ENCODE data around the gene CARM1. TPM values are rescaled to one million over a fixed set of nuclear protein-coding genes. Genes with fewer than 3 reads are reported as not detected.

Gene CARM1
- total and polyA plus RNA-seq, 2 of the 13 experiments (the other 11 are each of a cell fraction or from before 2014, with no cell fraction given) = 27.6 to 55.8 TPM

DNA sequence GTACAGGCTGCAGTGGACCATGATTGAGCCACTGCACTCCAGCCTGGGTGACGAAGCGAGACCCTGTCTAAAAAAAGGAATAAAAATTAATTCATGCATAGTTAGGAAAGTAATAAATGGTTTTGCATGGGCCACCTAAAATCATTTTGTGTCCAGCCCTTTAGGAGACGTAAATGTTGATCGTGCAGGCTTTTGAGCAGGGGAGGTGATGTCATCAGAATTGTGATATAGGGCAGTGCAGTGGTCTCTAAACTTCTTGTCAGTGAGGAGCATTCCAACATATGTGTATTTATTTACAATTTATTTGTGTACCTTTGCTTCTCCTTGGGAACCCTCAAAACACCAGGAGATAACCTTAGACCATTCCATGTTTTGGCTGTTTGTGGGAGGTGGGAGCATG, 92.5 kb downstream of the CARM1 start:
- intact Hi-C loops (cut with micrococcal nuclease; ENCODE audit: unreplicated experiment) (no loop called here), in situ Hi-C loops (cut with HindIII; ENCODE audit: extremely low pct_ligation_motif_present, low pct_unique_long_range_greater_than_20kb) (no loop called here)
- Histone ChIP-seq H3K4me3 (replicated peaks in 1 of 3; ENCODE audit: insufficient read depth in 1 of 3, low read depth in 2 of 3, low read length in 3 of 3) (no peak overlapping the region), H3K27ac (ENCODE audit: extremely low read length, insufficient read depth, low read length) (no peak overlapping the region), H3K4me2 (ENCODE audit: low read depth, low read length) (no peak overlapping the region), H3K79me2 (ENCODE audit: insufficient read depth, low read length) (peaks cover 61% of the 10 kb centered on the region), H3K9me3 (ENCODE audit: low read length) (no peaks in the 10 kb centered on the region), H4K20me1 (ENCODE audit: insufficient read depth, low read length) (0 out of 2 replicates have a peak, but pooled peaks cover 2% of the 10 kb centered on the region), H3K36me3 (replicated peaks in 1 of 2; ENCODE audit: control insufficient read depth in 1 of 2, insufficient read depth in 2 of 2, low read length in 2 of 2) (peaks cover 0 to 6% of the 10 kb centered on the region in 2 experiments; a peak in 1 of 5 replicates), H2AFZ (ENCODE audit: low read length) (no peak overlapping the region), H3K9ac (ENCODE audit: insufficient read depth, low read depth, low read length) (0 out of 2 replicates have a peak overlapping the region, but pooled peaks have one; percentile 15), H3K4me1 (ENCODE audit: insufficient read depth, low read length) (peaks cover 43% of the 10 kb centered on the region), H3K27me3 (ENCODE audit: control insufficient read depth in 1 of 2, insufficient read depth in 2 of 2, low read length in 2 of 2) (no peaks in the 10 kb centered on the region)
- WGBS (ENCODE audit: low lambda C conversion rate) = 97% methylated on average over 4 of the region's 4 CpGs
- TF ChIP-seq ATF7 (IDR thresholded peaks at IDR 0.05) (peak; percentile 65), ATF7 (CRISPR knock-in tag; IDR thresholded peaks at IDR 0.05) (no peak), NR1H2 (CRISPR knock-in tag; IDR thresholded peaks at IDR 0.05; ENCODE audit: borderline replicate concordance, low read depth) (no peak)
- FAIRE-seq (no peak), ATAC-seq (no peak), DNase-seq (ENCODE audit: low spot score) (no peak)
- CTCF ChIA-PET (ENCODE audit: low intra/inter-chr PET ratio, low total read pairs) = no interaction called here
- POLR2A ChIA-PET = interaction anchor here (0.6 kb wide), 1 partner anchor 94 kb away, joined by 4 read pairs; no protein-coding TSS in a partner anchor
- no TSS peak for BruUV-seq (replicated peaks)

GRCh38 chr19:10964903-10965302, 93.5 kb downstream of the CARM1 start:
- WGBS (ENCODE audit: low lambda C conversion rate) = 95% methylated on average over 4 of the region's 4 CpGs
- no peak overlapping the region for H3K4me3 ChIP-seq (replicated peaks in 1 of 3; ENCODE audit: insufficient read depth in 1 of 3, low read depth in 2 of 3, low read length in 3 of 3)
- H2AFZ ChIP-seq (ENCODE audit: low read length) = no peak overlapping the region
- in situ Hi-C loops (cut with HindIII; ENCODE audit: extremely low pct_ligation_motif_present, low pct_unique_long_range_greater_than_20kb) (no loop called here), intact Hi-C loops (cut with micrococcal nuclease; ENCODE audit: unreplicated experiment) (no loop called here)
- no peak overlapping the region for H3K9ac ChIP-seq (ENCODE audit: insufficient read depth, low read depth, low read length)
- 0 out of 2 replicates have a peak, but pooled peaks have one; percentile 17 for TF ChIP-seq CTCF (CRISPR knock-in tag; IDR thresholded peaks at IDR 0.05)
- no peak for TF ChIP-seq ZSCAN29 (CRISPR knock-in tag; conservative IDR thresholded peaks at IDR 0.05)
- TF ChIP-seq ADNP (CRISPR knock-in tag; IDR thresholded peaks at IDR 0.05) = 0 out of 2 replicates have a peak, but pooled peaks have one; percentile 54
- no TSS peak for BruUV-seq (replicated peaks)
- peaks cover 34% of the 10 kb centered on the region for H3K4me1 ChIP-seq (ENCODE audit: insufficient read depth, low read length)
- no peaks in the 10 kb centered on the region for H3K9me3 ChIP-seq (ENCODE audit: low read length)
- no peaks in the 10 kb centered on the region for H3K27me3 ChIP-seq (ENCODE audit: control insufficient read depth in 1 of 2, insufficient read depth in 2 of 2, low read length in 2 of 2)
- peaks cover 0 to 6% of the 10 kb centered on the region in 2 experiments; a peak in 1 of 5 replicates for H3K36me3 ChIP-seq (replicated peaks in 1 of 2; ENCODE audit: control insufficient read depth in 1 of 2, insufficient read depth in 2 of 2, low read length in 2 of 2)
- no peak for DNase-seq (ENCODE audit: low spot score)
- FAIRE-seq = no peak
- no peak for ATAC-seq
- CTCF ChIA-PET (ENCODE audit: low intra/inter-chr PET ratio, low total read pairs) = no interaction called here
- POLR2A ChIA-PET = interaction anchor here (1.0 kb wide), 1 partner anchor 25 kb away, joined by 3 read pairs; no protein-coding TSS in a partner anchor
- H4K20me1 ChIP-seq (ENCODE audit: insufficient read depth, low read length) = 0 out of 2 replicates have a peak, but pooled peaks cover 2% of the 10 kb centered on the region
- peaks cover 68% of the 10 kb centered on the region for H3K79me2 ChIP-seq (ENCODE audit: insufficient read depth, low read length)
- H3K4me2 ChIP-seq (ENCODE audit: low read depth, low read length) = no peak overlapping the region; the same call in 1 of the 2 replicates
- no peak overlapping the region for H3K27ac ChIP-seq (ENCODE audit: extremely low read length, insufficient read depth, low read length)
